Endothelial cell of umbilical vein (primary cell): ENCODE data around the gene STARD6. TPM values are rescaled to one million over a fixed set of nuclear protein-coding genes. Genes with fewer than 3 reads are reported as not detected.

Experiments used
- BruUV-seq: library from RNA; stranded (reverse); fragments of 400-500 nt; replicated peaks from 2 replicates; lab custom pipeline; 2021; lab: Mats Ljungman, UMichigan
- CTCF ChIA-PET: fragments of 300-600, 350-600 bp; sonication (Branson Sonifier 250); formaldehyde crosslinking; loops from one replicate; lab custom pipeline; 2021; ENCODE audit warnings: antibody characterized with exemption, inconsistent platforms; lab: Charles Lee
- POLR2A ChIA-PET: fragments of 300-600, 350-600 bp; sonication (Branson Sonifier 250); formaldehyde crosslinking; loops from one replicate; lab custom pipeline; 2021; ENCODE audit warnings: antibody characterized with exemption, inconsistent platforms; lab: Charles Lee
- DNase-seq: peaks from one replicate; pipeline ENCODE4 v3.0.0-alpha.2; 2011; ENCODE audit warnings: low read depth, low spot score
- FAIRE-seq: peaks from 2 replicates; lab custom pipeline; 2011; peaks lifted over from hg19 to GRCh38; lab: Jason Lieb, UNC
- H2AFZ ChIP-seq: 2 replicates; pipeline ENCODE4 v1.6.0; 2012; ENCODE audit warnings: low read depth, low read length, control low read depth, inconsistent platforms
- H3K27ac ChIP-seq: 2 replicates; pipeline ENCODE4 v1.5.1; 2011; ENCODE audit warnings: low read depth, mild to moderate bottlenecking, control low read depth, low read length, moderate library complexity; ENCODE audit not compliant: insufficient read depth
- H3K27me3 ChIP-seq, 2 experiments: 2 replicates each; pipeline versions ENCODE4 v1.6.0 to v1.6.1; 2011; ENCODE audit warnings: low read length in 2 of 2, mixed read lengths in 1 of 2; ENCODE audit not compliant: control insufficient read depth in 2 of 2, insufficient read depth in 2 of 2
- H3K36me3 ChIP-seq, 2 experiments: 2 replicates in 1 of 2; 3 replicates in 1 of 2; pipeline ENCODE4 v1.5.1; 2011; ENCODE audit warnings: low read length in 2 of 2, mild to moderate bottlenecking in 1 of 2, moderate library complexity in 1 of 2; ENCODE audit not compliant: control insufficient read depth in 2 of 2, insufficient read depth in 2 of 2; ENCODE audit errors: extremely low read depth in 1 of 2
- H3K4me1 ChIP-seq: 3 replicates; pipeline ENCODE4 v1.5.1; 2011; ENCODE audit warnings: mild to moderate bottlenecking, low read length; ENCODE audit not compliant: control insufficient read depth, insufficient read depth; ENCODE audit errors: extremely low read depth
- H3K4me2 ChIP-seq: 2 replicates; pipeline ENCODE4 v1.6.1; 2011; ENCODE audit warnings: low read length, control low read depth, mixed read lengths; ENCODE audit not compliant: insufficient read depth
- H3K4me3 ChIP-seq, 3 experiments: fragments of 200-600 bp in 1 of 3; sonication (generic), shearing (Covaris generic) in 1 of 3; replicated peaks in 1 of 3; 2 replicates each; pipeline ENCODE4 v1.5.1; 2011 to 2016; ENCODE audit warnings: control low read depth in 3 of 3, low read length in 3 of 3, mild to moderate bottlenecking in 2 of 3, inconsistent platforms in 1 of 3, low read depth in 1 of 3, moderate library complexity in 1 of 3; ENCODE audit not compliant: insufficient read depth in 1 of 3
- H3K79me2 ChIP-seq: 2 replicates; pipeline ENCODE4 v1.6.0; 2012; ENCODE audit warnings: low read length, inconsistent platforms; ENCODE audit not compliant: control insufficient read depth, insufficient read depth
- H3K9ac ChIP-seq: replicated peaks from 2 replicates; pipeline ENCODE3; 2011; ENCODE audit warnings: low read length, control low read depth; ENCODE audit not compliant: insufficient read depth; ENCODE audit errors: extremely low read depth
- H3K9me1 ChIP-seq: replicated peaks from 3 replicates; pipeline ENCODE4 v1.6.0; 2011; ENCODE audit warnings: mild to moderate bottlenecking, low read length; ENCODE audit not compliant: control insufficient read depth, insufficient read depth; ENCODE audit errors: extremely low read depth
- H3K9me3 ChIP-seq: replicated peaks from 2 replicates; pipeline ENCODE4 v1.5.1; 2012; ENCODE audit warnings: low read length, inconsistent platforms; ENCODE audit not compliant: control insufficient read depth, insufficient read depth
- H4K20me1 ChIP-seq: replicated peaks from 2 replicates; pipeline ENCODE3; 2011; ENCODE audit warnings: mild to moderate bottlenecking, low read length; ENCODE audit not compliant: control insufficient read depth, insufficient read depth; ENCODE audit errors: extremely low read depth
- CTCF ChIP-seq, 2 donors: IDR thresholded peaks; 1 replicate in 1 of 2; 2 replicates in 1 of 2; pipeline ENCODE4 v1.5.1; 2011; ENCODE audit warnings: low read length in 2 of 2, mild to moderate bottlenecking in 2 of 2, moderate library complexity in 2 of 2, control low read depth in 1 of 2, inconsistent platforms in 1 of 2, low read depth in 1 of 2; ENCODE audit not compliant: insufficient read depth in 1 of 2; ENCODE audit errors: extremely low read depth in 1 of 2
- EZH2 ChIP-seq: IDR thresholded peaks from 2 replicates; pipeline ENCODE4 v1.6.1; 2012; ENCODE audit warnings: borderline replicate concordance, low read depth, mild to moderate bottlenecking, moderate library complexity, low read length, inconsistent platforms; ENCODE audit not compliant: severe bottlenecking
- FOS ChIP-seq: IDR thresholded peaks from 2 replicates; pipeline ENCODE4 v1.6.1; 2011; ENCODE audit warnings: mild to moderate bottlenecking, low read length, moderate library complexity, borderline replicate concordance; ENCODE audit not compliant: insufficient read depth
- GATA2 ChIP-seq: IDR thresholded peaks from 2 replicates; pipeline ENCODE4 v1.7.0; 2011; ENCODE audit warnings: low read depth, mild to moderate bottlenecking, moderate library complexity, mixed read lengths, low read length; ENCODE audit not compliant: insufficient read length, insufficient read depth
- JUN ChIP-seq: IDR thresholded peaks from 2 replicates; pipeline ENCODE4 v1.6.1; 2011; ENCODE audit warnings: borderline replicate concordance, low read depth; ENCODE audit not compliant: insufficient read length, insufficient read depth
- MYC ChIP-seq: IDR thresholded peaks from one replicate; pipeline ENCODE4 v1.6.1; 2011; ENCODE audit warnings: mild to moderate bottlenecking, low read depth, low read length
- POLR2A ChIP-seq: IDR thresholded peaks from 2 replicates; pipeline ENCODE4 v1.6.1; 2012; ENCODE audit warnings: low read depth, mild to moderate bottlenecking, control low read depth, low read length
- POLR2AphosphoS5 ChIP-seq: IDR thresholded peaks from 2 replicates; pipeline ENCODE4 v1.6.1; 2012; ENCODE audit warnings: low read depth, mild to moderate bottlenecking, control low read depth, low read length, moderate library complexity; ENCODE audit not compliant: insufficient read depth
- dilution Hi-C: fragments of 300-500 bp; cut with MboI; formaldehyde crosslinking; loops from one replicate; pipeline ENCODE4 v1.15.0; 2019; ENCODE audit warnings: low sequenced_read_pairs; ENCODE audit not compliant: extremely low pct_ligation_motif_present
- intact Hi-C: fragments of 100-400 bp; cut with micrococcal nuclease; formaldehyde crosslinking; loops from one replicate; pipeline ENCODE4 v1.10.0; 2022
- polyA plus RNA-seq, 4 experiments: library from polyadenylated mRNA; depleted of rRNA in 3 of 4; stranded (reverse) in 3 of 4; unstranded in 1 of 4; fragments of >200 nt; gene quantifications; 2 replicates each; pipeline versions ENCODE4 v1.2.1 to v1.2.3, GENCODE V29; 2011 to 2012; ENCODE audit warnings: missing spikeins in 1 of 4
- total RNA-seq: library from RNA; stranded (reverse); gene quantifications from 2 replicates; pipeline ENCODE4 v1.2.3, GENCODE V29; 2021
- TF ChIP-seq, protein P1 (sequence below): IDR thresholded peaks from 2 replicates; pipeline ENCODE4 v1.6.1; 2011; ENCODE audit not compliant: insufficient read depth, insufficient read length

The STARD6 gene
- total and polyA plus RNA-seq, 2 donors (not counting 3 experiments of a cell fraction or from before 2014, with no cell fraction given) = not detected

DNA sequence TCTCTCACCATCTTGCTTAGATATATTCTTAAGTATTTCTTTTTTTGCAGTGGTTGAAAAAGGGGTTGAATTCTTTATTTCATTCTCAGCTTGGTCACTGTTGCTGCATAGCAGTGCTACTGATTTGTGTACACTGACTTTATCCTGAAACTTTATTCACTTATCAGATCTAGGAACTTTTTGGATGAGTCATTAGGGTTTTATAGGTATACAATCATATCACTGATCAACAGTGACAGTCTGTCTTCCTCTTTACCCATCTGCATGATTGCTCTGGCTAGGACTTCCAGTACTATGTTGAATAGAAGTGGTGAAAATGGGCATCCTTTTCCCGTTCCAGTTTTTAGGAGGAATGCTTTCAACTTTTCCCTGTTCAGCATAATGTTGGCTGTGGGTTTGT is 6.5 kb downstream of the STARD6 start:
- no TSS peak for BruUV-seq
- Histone ChIP-seq H3K27ac (no peak overlapping the region), H4K20me1 (no peaks in the 10 kb centered on the region), H3K4me3 (no peak overlapping the region), H3K9me3 (no peaks in the 10 kb centered on the region), H3K9ac (no peak overlapping the region), H3K36me3 (no peaks in the 10 kb centered on the region), H3K4me1 (no peaks in the 10 kb centered on the region), H3K79me2 (no peaks in the 10 kb centered on the region), H3K9me1 (no peaks in the 10 kb centered on the region), H3K27me3 (peaks cover 0 to 4% of the 10 kb centered on the region in 2 experiments), H2AFZ (no peak overlapping the region), H3K4me2 (no peak overlapping the region)
- TF ChIP-seq, protein P1, sequence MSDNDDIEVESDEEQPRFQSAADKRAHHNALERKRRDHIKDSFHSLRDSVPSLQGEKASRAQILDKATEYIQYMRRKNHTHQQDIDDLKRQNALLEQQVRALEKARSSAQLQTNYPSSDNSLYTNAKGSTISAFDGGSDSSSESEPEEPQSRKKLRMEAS = no peak
- no peak for TF ChIP-seq POLR2AphosphoS5
- peak; percentile 33 for TF ChIP-seq GATA2
- FAIRE-seq (no peak), DNase-seq (no peak)
- ChIA-PET CTCF (no interaction called here), POLR2A (no interaction called here)
- intact Hi-C loops = no loop called here
- dilution Hi-C loops = no loop called here

DNA sequence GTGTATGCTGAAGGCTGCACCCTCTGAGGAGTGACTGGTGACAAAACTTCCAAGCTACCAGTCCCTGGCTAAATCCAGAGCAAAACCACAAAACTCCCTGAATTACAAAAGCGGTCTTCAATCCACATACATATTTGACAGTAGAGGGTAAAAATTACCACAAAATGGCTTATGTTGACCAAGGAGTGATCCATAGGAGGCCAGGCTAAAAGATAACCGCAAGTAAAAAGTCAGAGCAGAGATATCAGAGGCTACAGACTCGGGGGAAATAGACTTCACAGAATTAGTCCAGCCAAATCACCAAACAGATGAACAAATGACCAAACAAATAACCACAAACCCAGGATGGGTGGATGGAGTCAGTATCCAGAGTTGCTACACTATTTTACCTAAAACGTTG is 19.4 kb downstream of the STARD6 start:
- Histone ChIP-seq H3K79me2 (no peaks in the 10 kb centered on the region), H3K9me3 (no peaks in the 10 kb centered on the region), H4K20me1 (no peaks in the 10 kb centered on the region), H3K4me3 (no peak overlapping the region), H3K27me3 (no peaks in the 10 kb centered on the region), H3K27ac (no peak overlapping the region), H2AFZ (no peak overlapping the region), H3K9me1 (no peaks in the 10 kb centered on the region), H3K36me3 (no peaks in the 10 kb centered on the region), H3K4me2 (no peak overlapping the region), H3K9ac (no peak overlapping the region), H3K4me1 (no peaks in the 10 kb centered on the region)
- CTCF ChIA-PET = interaction anchor here (1.0 kb wide), 1 partner anchor 1738 kb away, joined by 3 read pairs; no protein-coding TSS in a partner anchor
- intact Hi-C loops (no loop called here), dilution Hi-C loops (no loop called here)
- no peak for DNase-seq
- no peak for TF ChIP-seq CTCF (IDR thresholded peaks at IDR 0.05; ENCODE audit: extremely low read depth in 1 of 2, insufficient read depth in 1 of 2, low read depth in 1 of 2, low read length in 2 of 2)
- TF ChIP-seq EZH2 = no peak
- TF ChIP-seq MYC = no peak
- TF ChIP-seq POLR2AphosphoS5 = no peak
- no peak for TF ChIP-seq JUN
- TF ChIP-seq GATA2 = no peak
- TF ChIP-seq, protein P1 = no peak
- no peak for TF ChIP-seq POLR2A
- no peak for TF ChIP-seq FOS
- FAIRE-seq = no peak
- POLR2A ChIA-PET = no interaction called here
- BruUV-seq = no TSS peak
